A549 treated with GW870086 at 1 μM for 4 hours (cell line): ENCODE data around the gene VPS36. TPM values are rescaled to one million over a fixed set of nuclear protein-coding genes. Genes with fewer than 3 reads are reported as not detected.

ENCODE experiments used
- total RNA-seq: library from RNA; stranded (reverse); fragments of 200-300 nt; extraction: Qiagen RNA extraction; gene quantifications from 5 replicates; pipeline ENCODE4 v1.2.3, GENCODE V29; 2022; ENCODE audit warnings: low read depth

The VPS36 gene, protein sequence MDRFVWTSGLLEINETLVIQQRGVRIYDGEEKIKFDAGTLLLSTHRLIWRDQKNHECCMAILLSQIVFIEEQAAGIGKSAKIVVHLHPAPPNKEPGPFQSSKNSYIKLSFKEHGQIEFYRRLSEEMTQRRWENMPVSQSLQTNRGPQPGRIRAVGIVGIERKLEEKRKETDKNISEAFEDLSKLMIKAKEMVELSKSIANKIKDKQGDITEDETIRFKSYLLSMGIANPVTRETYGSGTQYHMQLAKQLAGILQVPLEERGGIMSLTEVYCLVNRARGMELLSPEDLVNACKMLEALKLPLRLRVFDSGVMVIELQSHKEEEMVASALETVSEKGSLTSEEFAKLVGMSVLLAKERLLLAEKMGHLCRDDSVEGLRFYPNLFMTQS
- 10.5 to 14.8 TPM (median 12.5 TPM) in 5 replicates for total RNA-seq

DNA sequence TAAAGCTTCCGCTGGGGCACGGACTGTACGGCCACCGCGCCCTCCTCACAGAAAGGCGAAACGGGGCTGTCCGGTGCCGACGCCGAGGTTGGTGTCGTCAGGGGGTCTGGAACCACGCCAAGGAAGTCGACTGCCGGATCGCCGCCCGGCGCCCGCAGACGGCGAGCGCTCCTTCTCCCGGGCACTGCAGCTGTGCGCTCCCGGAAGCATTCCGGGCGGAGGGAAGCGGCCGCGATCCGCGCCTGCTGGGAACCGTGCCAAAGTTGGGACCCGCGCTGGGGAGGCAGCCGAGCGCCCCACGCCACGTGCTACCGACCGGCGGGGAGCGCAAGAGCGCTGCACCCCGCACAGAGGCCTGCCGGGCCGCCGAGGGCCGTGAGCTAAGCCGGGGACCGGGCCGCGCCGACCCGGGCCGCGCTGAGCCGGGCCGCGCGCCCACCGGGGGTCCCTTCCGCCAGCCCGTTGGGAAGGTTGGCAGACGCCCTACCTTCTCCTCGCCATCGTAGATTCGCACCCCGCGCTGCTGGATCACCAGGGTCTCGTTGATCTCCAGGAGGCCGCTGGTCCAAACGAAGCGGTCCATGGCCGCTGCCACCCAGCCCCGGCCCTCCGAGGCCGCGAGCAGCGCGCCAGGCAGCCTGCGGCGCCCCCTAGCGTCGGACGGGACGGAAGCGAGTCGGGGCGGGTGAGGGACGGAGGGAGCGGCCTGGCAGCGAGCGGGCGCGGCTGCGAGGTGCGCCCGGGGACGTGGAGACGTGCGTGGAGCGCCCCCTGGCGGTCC, at the start of gene VPS36:
Gene VPS36, minus strand, starts transcription at position 623 of the 781 bp plus-strand sequence. Its CDS starts 40 bp downstream, at position 583.

DNA sequence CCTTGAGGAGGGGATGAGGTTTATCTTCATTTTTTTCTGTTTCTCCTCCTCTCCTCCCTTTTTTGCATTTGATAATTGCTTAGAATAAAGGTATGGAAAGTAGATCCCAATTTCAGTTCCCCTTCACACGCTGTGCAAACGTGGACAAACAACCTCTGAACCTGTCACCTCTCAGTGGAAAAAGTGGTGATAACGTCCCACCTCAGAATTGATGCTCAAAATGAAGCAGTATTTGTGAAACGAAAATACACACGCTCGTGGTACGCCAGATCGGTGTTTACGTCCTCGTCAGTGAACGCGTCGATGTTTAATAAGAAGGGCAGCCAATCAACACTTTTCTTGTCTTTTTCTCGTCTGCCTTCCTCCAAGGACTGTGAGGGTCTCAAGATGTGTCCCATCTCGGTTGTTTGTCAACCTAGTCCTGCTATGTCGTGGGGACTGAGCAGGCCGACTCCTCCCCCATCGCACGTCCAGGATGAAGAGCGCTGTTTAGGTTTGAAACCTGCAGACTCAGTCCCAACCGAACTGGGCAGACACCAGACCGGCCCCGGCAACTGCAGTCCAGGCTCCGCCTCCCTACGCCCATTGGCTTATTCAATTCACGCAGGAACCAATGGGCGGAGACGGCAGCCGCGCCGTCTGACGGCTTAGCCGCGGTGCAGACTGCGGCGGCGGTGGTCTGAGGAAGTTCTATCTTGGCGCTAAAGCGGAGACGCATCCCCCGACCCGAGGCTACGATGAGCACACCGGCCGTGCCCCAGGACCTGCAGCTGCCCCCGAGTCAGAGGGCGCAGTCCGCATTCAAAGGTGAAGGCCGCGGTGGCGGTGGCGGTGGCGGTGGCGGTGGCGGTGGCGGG, 4.6 kb upstream of the VPS36 start, which contains the start of gene CKAP2:
Gene CKAP2, plus strand, starts transcription at position 659 of the 857 bp plus-strand sequence. Its CDS starts 79 bp downstream, at position 738.

DNA sequence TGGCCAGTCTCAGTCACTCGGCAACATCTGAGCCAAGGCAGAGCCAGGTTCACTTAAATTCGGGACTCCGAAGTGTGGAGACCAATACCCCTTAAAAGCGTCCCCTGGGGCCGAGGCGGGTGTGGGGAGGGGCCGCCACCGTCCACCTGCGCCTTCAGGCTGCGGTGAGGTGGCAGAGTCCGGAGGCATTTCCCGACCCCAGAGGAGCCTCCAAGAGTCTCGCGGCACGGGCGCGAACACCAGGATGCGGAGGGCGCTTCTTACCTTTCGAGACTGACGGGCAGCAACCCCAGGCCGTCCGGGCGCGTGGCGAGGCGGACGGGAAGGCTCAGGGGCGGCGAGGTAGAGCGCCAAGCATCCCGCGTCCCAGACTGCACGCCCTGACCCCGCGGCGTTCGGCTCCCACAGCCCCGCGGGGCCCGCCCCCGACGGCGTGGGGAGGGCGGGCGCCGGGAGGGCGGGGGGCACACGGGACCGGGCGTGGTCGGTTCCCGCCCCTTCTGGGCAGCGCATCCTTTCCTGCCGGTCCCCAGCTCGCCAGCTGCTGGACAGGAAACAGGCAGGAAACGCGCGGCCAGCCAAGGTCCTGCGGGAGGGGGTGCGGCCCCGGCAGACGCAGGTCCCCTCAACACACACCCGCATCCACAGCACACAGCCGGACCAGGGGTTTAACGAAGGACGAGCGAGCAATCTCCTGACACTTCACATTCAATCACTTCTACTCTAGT, 44.5 kb downstream of the VPS36 start, which contains the start of gene THSD1:
Gene THSD1, minus strand, starts transcription at position 406 of the 728 bp plus-strand sequence. CDS start 3,572 bp downstream, outside the sequence.

Other genes with a start within 250 kb of the VPS36 start
- gene THSD1, start 44.5 kb downstream of the VPS36 start, total RNA-seq = 6.2 to 6.9 TPM (median 6.7 TPM) in 5 replicates
- gene CKAP2, start 4.8 kb upstream of the VPS36 start, total RNA-seq = 26.8 to 33.6 TPM (median 32.6 TPM) in 5 replicates
- 5.1 to 6.4 TPM (median 5.8 TPM) in 5 replicates for gene HNRNPA1L2, start 191.8 kb upstream of the VPS36 start, total RNA-seq
- gene SUGT1, start 202.2 kb upstream of the VPS36 start, total RNA-seq = 36.2 to 49.0 TPM (median 42.9 TPM) in 5 replicates